Right ventricle myocardium superior (tissue), 1 donor: Measurements from ENCODE around the gene ATP6V0A1. TPM values are rescaled to one million over a fixed set of nuclear protein-coding genes. Genes with fewer than 3 reads are reported as not detected.

Experiments
- ATAC-seq: fragments of 200-7000 bp; cut with Tn5 transposase; one replicate; pipeline ENCODE4 v1.9.1; 2020; ENCODE audit warnings: mild to moderate bottlenecking; ENCODE audit not compliant: poor library complexity
- DNase-seq: peaks from one replicate; pipeline ENCODE4 v3.0.0-alpha.2; 2020
- intact Hi-C: fragments of 100-400 bp; cut with DNase I; formaldehyde crosslinking; loops from one replicate; pipeline ENCODE4 v1.11.2; 2022
- total RNA-seq: library from RNA; stranded (reverse); fragmentation: NEBNext Ultra II Directional; extraction: Animal tissue kit (Norgen Biotek cat#: 25700); gene quantifications from one replicate; pipeline ENCODE4 v1.2.1, GENCODE V29; 2021
- donor health status: DM: no; HTN: yes; CAD: no; lungs with severe emphysema.

Gene ATP6V0A1
- total RNA-seq, 1 donor from 2014 or later, result 29.9 TPM

- peak; percentile 7 for ATAC-seq
- no peak for DNase-seq
- intact Hi-C loops, result no loop called here
These were observed 53.6 kb downstream of the ATP6V0A1 start for GRCh38 chr17:42512246-42512645.

- intact Hi-C loops, result no loop called here
- ATAC-seq (no peak), DNase-seq (no peak)
These were observed 54.1 kb downstream of the ATP6V0A1 start for GRCh38 chr17:42512733-42513251.

- ATAC-seq (no peak), DNase-seq (no peak)
- intact Hi-C loops, result no loop called here
These were observed 55.0 kb downstream of the ATP6V0A1 start for GRCh38 chr17:42513686-42514085.

- intact Hi-C loops, result no loop called here
- ATAC-seq (no peak), DNase-seq (no peak)
These were observed 55.6 kb downstream of the ATP6V0A1 start for GRCh38 chr17:42514279-42514678.

GRCh38 chr17:42514867-42515266 is 56.2 kb downstream of the ATP6V0A1 start:
- DNase-seq, result peak; percentile 21
- intact Hi-C loops, result loop anchor here (5.0 kb wide), 3 partner anchors 53 to 108 kb away; no protein-coding TSS in a partner anchor
- ATAC-seq, result no peak

GRCh38 chr17:42517516-42517915 is 58.8 kb downstream of the ATP6V0A1 start:
- intact Hi-C loops, result loop anchor here (5.0 kb wide), 3 partner anchors 55 to 110 kb away; no protein-coding TSS in a partner anchor
- ATAC-seq, result peak; percentile 65
- DNase-seq, result peak; percentile 94

GRCh38 chr17:42518046-42518754 is 59.5 kb downstream of the ATP6V0A1 start:
- ATAC-seq, result peak; percentile 54

GRCh38 chr17:42518755-42519545 is 60.3 kb downstream of the ATP6V0A1 start:
- DNase-seq (peak; percentile 76), ATAC-seq (peak; percentile 34)
- intact Hi-C loops, result loop anchor here (5.0 kb wide), 3 partner anchors 57 to 112 kb away; no protein-coding TSS in a partner anchor

More at GRCh38 chr17:42518046-42518754, 59.5 kb downstream of the ATP6V0A1 start:
- intact Hi-C loops, result loop anchor here (5.0 kb wide), 3 partner anchors 56 to 111 kb away; no protein-coding TSS in a partner anchor
- peak; percentile 82 for DNase-seq

GRCh38 chr17:42519546-42520491 is 61.1 kb downstream of the ATP6V0A1 start:
- ATAC-seq, result peak; percentile 67
- intact Hi-C loops, result loop anchor here (5.0 to 10.0 kb wide), 5 partner anchors 58 to 335 kb away; partner anchors contain the start of genes HCRT and KCNH4
- DNase-seq, result peak; percentile 93

- ATAC-seq (no peak), DNase-seq (peak; percentile 56)
- intact Hi-C loops, result loop anchor here (5.0 to 10.0 kb wide), 2 partner anchors 203 to 336 kb away; partner anchors contain the start of genes HCRT and KCNH4
These were observed 61.9 kb downstream of the ATP6V0A1 start for GRCh38 chr17:42520540-42520951.

GRCh38 chr17:42521036-42521435 is 62.4 kb downstream of the ATP6V0A1 start:
- ATAC-seq (no peak), DNase-seq (peak; percentile 21)
- intact Hi-C loops, result loop anchor here (5.0 to 10.0 kb wide), 2 partner anchors 204 to 336 kb away; partner anchors contain the start of genes HCRT and KCNH4

GRCh38 chr17:42521666-42522262 is 63.1 kb downstream of the ATP6V0A1 start:
- ATAC-seq (no peak), DNase-seq (peak; percentile 50)
- intact Hi-C loops, result loop anchor here (5.0 to 10.0 kb wide), 2 partner anchors 204 to 337 kb away; partner anchors contain the start of genes HCRT and KCNH4

GRCh38 chr17:42522263-42522790 is 63.6 kb downstream of the ATP6V0A1 start:
- intact Hi-C loops, result loop anchor here (5.0 to 10.0 kb wide), 2 partner anchors 205 to 338 kb away; partner anchors contain the start of genes HCRT and KCNH4
- peak; percentile 42 for DNase-seq
- ATAC-seq, result no peak

- ATAC-seq (no peak), DNase-seq (peak; percentile 18)
- intact Hi-C loops, result loop anchor here (5.0 to 10.0 kb wide), 2 partner anchors 206 to 338 kb away; partner anchors contain the start of genes HCRT and KCNH4
These were observed 64.2 kb downstream of the ATP6V0A1 start for GRCh38 chr17:42522798-42523278.

GRCh38 chr17:42525221-42525620 is 66.5 kb downstream of the ATP6V0A1 start:
- ATAC-seq (no peak), DNase-seq (peak; percentile 15)

GRCh38 chr17:42526031-42526444 is 67.4 kb downstream of the ATP6V0A1 start:
- intact Hi-C loops, result loop anchor here (10.0 kb wide), 1 partner anchor 341 kb away; the partner anchor contains the start of genes HCRT and KCNH4
- DNase-seq (peak; percentile 65), ATAC-seq (peak; percentile 69)

More at GRCh38 chr17:42525221-42525620, 66.5 kb downstream of the ATP6V0A1 start:
- intact Hi-C loops, result loop anchor here (10.0 kb wide), 1 partner anchor 340 kb away; the partner anchor contains the start of genes HCRT and KCNH4
